ENCODE measurements around the gene MPZL1. TPM values are rescaled to one million over a fixed set of nuclear protein-coding genes. Genes with fewer than 3 reads are reported as not detected.
"Not testable (repeated sequence)": the region's sequence is repeated elsewhere in the genome, so short reads cannot be mapped to it uniquely, and the experiment has no call there.

The MPZL1 gene
- total and polyA plus RNA-seq, 7 donors, result 5.2 to 22.4 (median 14.1) TPM

- Histone ChIP-seq H3K4me3 (peak overlapping the region; percentile 82), H3K36me3 (ENCODE audit: insufficient read depth in 1 of 2, low read depth in 1 of 2) (no peaks in the 10 kb centered on the region), H3K9me3 (no peaks in the 10 kb centered on the region), H3K27me3 (ENCODE audit: insufficient read depth in 3 of 3, low read length in 2 of 3) (no peaks in the 10 kb centered on the region), H3K4me1 (no peaks in the 10 kb centered on the region), H3K27ac (peak overlapping the region; percentile 97)
- 0% methylated on average over 26 of the region's 26 CpGs for WGBS, 3 donors
- peak; percentile 80 for TF ChIP-seq CTCF (IDR thresholded peaks at IDR 0.05)
- intact Hi-C loops (cut with DNase I), result loop anchor here in 1 of 2 donors (2.0 to 10.0 kb wide), 2 partner anchors 87 to 219 kb away; partner anchors contain the start of genes DCAF6 and MPC2
- ATAC-seq (peak; percentile 62 to 81 (median 70)), DNase-seq (peak; percentile 72 to 85)
Measured at GRCh38 chr1:167715157-167715999, 6.4 kb upstream of the MPZL1 start.

- 1 to 3% (median 2%) methylated on average over 4 of the region's 4 CpGs for WGBS, 3 donors
- intact Hi-C loops (cut with DNase I), result loop anchor here in 1 of 2 donors (2.0 to 10.0 kb wide), 2 partner anchors 87 to 219 kb away; partner anchors contain the start of genes DCAF6 and MPC2
- no peak for DNase-seq
Measured at GRCh38 chr1:167716000-167716271, 5.8 kb upstream of the MPZL1 start.

GRCh38 chr1:167717351-167717750 lies 4.4 kb upstream of the MPZL1 start:
- WGBS, 3 donors, result 81 to 90% (median 82%) methylated on average over 3 of the region's 3 CpGs
- no peaks in the 10 kb centered on the region for H3K9me3 ChIP-seq
- H3K4me3 ChIP-seq, result no peak overlapping the region
- TF ChIP-seq CTCF (IDR thresholded peaks at IDR 0.05), result no peak
- H3K27me3 ChIP-seq (ENCODE audit: insufficient read depth in 3 of 3, low read length in 2 of 3), result no peaks in the 10 kb centered on the region
- peak overlapping the region; percentile 97 for H3K27ac ChIP-seq
- no peaks in the 10 kb centered on the region for H3K4me1 ChIP-seq
- ATAC-seq (no peak), DNase-seq (no peak)
- no peaks in the 10 kb centered on the region for H3K36me3 ChIP-seq (ENCODE audit: insufficient read depth in 1 of 2, low read depth in 1 of 2)
- intact Hi-C loops (cut with DNase I), result loop anchor here in 1 of 2 donors (10.0 kb wide), 1 partner anchor 217 kb away; the partner anchor contains the start of genes DCAF6 and MPC2

More at GRCh38 chr1:167716000-167716271, 5.8 kb upstream of the MPZL1 start:
- no peaks in the 10 kb centered on the region for H3K27me3 ChIP-seq (ENCODE audit: insufficient read depth in 3 of 3, low read length in 2 of 3)
- TF ChIP-seq CTCF (IDR thresholded peaks at IDR 0.05), result no peak
- no peaks in the 10 kb centered on the region for H3K4me1 ChIP-seq
- peak overlapping the region; percentile 97 for H3K27ac ChIP-seq
- ATAC-seq, result no peak
- no peaks in the 10 kb centered on the region for H3K9me3 ChIP-seq
- H3K36me3 ChIP-seq (ENCODE audit: insufficient read depth in 1 of 2, low read depth in 1 of 2), result no peaks in the 10 kb centered on the region
- H3K4me3 ChIP-seq, result peak overlapping the region; percentile 82

GRCh38 chr1:167718914-167719691 lies 2.7 kb upstream of the MPZL1 start:
- intact Hi-C loops (cut with DNase I), result loop anchor here in 1 of 2 donors (10.0 kb wide), 1 partner anchor 216 kb away; the partner anchor contains the start of genes DCAF6 and MPC2
- ATAC-seq (no peak), DNase-seq (no peak)
- no peaks in the 10 kb centered on the region for H3K36me3 ChIP-seq (ENCODE audit: insufficient read depth in 1 of 2, low read depth in 1 of 2)
- peaks cover 15% of the 10 kb centered on the region for H3K4me1 ChIP-seq
- H3K4me3 ChIP-seq, result no peak overlapping the region
- H3K27ac ChIP-seq, result no peak overlapping the region
- WGBS, 3 donors, result 88 to 91% (median 88%) methylated on average over 7 of the region's 7 CpGs
- no peak for TF ChIP-seq CTCF (IDR thresholded peaks at IDR 0.05)
- H3K27me3 ChIP-seq (ENCODE audit: insufficient read depth in 3 of 3, low read length in 2 of 3), result no peaks in the 10 kb centered on the region
- H3K9me3 ChIP-seq, result no peaks in the 10 kb centered on the region

- WGBS, 3 donors, result 92 to 96% (median 93%) methylated on average over 25 of the region's 25 CpGs
- H3K27ac ChIP-seq; H3K9me3 ChIP-seq; ATAC-seq; H3K4me3 ChIP-seq; DNase-seq; H3K36me3 ChIP-seq (ENCODE audit: insufficient read depth in 1 of 2, low read depth in 1 of 2); H3K27me3 ChIP-seq (ENCODE audit: insufficient read depth in 3 of 3, low read length in 2 of 3): not testable (repeated sequence)
- peaks cover 18% of the 10 kb centered on the region for H3K4me1 ChIP-seq
- intact Hi-C loops (cut with DNase I), result loop anchor here (5.0 to 10.0 kb wide), 4 partner anchors 42 to 362 kb away; partner anchors contain the start of genes DCAF6 (in 1 of the 2) and MPC2 (in 1 of the 2)
Measured at GRCh38 chr1:167719715-167720421, 1.9 kb upstream of the MPZL1 start.
